GM18511 (cell line): ENCODE measurements around the gene PGLYRP4.
"Not testable (repeated sequence)": the region's sequence is repeated elsewhere in the genome, so short reads cannot be mapped to it uniquely, and the experiment has no call there.

Experiments used
- ATAC-seq: cut with Tn5 transposase; IDR thresholded peaks from one replicate; pipeline ENCODE4 v1.9.1; 2021; ENCODE audit warnings: mild to moderate bottlenecking, moderate library complexity; ENCODE audit not compliant: unreplicated experiment

The PGLYRP4 gene

DNA sequence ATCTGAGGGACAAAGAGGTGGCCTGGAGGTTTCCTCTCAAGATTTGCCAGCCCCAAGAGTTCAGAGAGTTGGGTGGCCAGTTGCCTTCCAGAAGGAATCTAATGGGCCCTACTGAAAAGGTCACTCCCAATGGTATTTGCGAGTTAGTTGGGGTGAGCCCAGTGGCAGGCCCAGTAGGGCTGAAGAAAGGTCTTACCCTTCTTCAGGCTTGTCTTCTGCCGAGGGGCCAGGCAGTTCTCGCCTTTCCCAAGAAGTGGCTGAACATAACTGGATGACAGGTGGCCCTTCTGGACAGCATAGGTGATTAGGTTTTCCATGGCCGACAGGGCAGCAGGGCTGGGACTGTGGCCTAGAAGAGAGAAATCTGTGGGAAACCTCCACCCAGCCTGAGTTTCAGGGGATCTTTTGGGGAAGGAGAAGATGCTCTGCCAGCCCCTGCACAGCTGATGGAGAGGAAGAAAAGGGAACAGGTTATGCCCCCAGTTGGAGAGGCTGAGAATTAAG is 7.2 kb downstream of the PGLYRP4 start:
- ATAC-seq: no peak

DNA sequence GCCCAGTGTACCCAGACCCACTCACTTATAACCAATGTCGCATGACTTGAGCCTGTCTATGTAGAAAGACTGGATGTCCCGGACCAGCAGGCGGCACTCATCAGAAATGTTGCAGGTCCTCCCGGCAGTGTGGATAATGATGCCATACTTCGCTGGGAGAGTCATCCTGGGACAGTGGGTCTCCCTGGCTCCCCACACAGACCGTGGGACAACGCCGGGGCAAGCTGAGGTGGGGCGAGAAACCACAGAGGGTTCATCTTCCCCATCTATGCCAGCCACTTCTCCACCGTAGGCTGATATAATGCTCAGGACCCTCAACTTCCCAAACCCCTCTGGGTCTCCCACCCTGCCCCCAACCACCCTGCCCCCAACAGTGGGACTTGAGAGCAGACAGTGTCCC is 8.3 kb downstream of the PGLYRP4 start:
- ATAC-seq: no peak

DNA sequence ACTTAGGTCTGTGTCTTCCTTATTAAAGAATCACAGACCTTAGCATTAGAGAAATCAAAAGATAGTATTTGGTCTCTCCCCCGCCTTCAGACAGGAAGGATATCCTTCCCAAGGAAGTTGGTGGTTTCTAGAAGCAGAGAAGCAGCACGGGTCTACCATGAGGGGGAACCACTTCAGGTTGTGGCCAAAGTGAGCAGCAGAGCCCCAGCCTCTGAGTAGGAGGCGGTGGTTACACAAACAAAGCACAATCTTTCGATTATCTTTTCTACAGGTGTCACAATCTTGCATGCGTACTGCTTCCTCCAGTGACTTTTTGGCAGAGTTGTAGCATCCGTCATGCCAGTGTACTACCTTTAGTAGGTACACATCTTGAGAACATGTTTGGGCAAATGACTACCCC is 8.8 kb downstream of the PGLYRP4 start:
- ATAC-seq: no peak

DNA sequence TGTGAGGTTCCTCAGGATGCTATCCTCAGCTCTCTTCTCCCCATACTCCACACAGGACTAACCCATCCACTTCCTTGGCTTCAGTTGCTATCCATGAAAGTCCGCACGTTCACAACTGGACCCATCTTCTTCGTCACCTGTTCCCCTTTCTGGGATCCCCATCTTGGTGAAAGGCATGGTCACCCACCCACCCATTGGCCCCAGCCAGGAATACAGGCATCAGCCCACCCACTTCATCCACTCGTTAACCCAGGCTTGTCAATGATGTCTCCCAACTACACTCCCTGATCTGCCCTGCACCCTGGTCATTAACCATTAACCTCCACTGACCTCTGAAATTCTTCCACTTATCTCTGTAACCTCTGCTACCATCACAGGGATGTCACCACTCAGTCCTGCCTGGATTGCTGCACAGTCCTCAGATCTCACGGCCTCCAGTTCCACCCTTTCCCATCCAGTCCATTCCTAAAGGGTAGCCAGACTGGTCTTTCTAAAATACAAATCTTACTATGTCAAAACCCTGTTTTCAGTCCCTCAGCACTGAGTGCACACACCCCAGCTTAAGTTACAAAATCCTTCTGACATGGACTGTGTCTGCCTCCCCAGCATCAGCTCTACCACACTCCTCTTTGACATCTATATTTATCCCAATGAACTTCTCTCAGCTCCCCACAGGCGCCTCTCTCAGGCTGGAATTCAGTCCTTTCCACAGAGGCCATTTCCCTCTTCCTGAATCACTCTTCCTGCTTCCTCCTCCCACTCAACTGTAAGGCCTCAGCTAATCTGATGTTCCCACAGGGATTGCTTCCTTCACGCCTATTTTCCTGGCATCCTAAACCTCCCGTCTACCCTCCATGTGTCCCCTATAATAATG is 10.4 kb downstream of the PGLYRP4 start:
- no peak for ATAC-seq

DNA sequence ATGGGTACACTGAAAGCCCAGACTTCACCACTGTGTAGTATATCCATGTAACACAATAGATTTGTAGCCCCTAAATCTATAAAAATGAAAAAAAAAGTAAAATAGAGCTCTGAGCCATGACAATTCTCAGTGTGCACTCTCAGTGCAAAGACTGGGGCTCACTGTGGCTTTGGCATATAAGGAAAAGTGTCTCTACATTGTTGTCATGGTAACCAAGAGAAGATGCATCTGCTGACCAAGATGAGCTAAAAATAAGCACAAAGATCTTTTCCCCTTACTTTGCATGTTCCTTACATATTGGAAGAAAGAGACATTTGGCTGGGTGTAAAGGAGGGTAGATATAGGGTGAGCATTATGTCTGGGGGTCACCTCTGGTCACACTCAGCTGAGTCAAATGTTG is 12.0 kb downstream of the PGLYRP4 start:
- ATAC-seq: no peak

DNA sequence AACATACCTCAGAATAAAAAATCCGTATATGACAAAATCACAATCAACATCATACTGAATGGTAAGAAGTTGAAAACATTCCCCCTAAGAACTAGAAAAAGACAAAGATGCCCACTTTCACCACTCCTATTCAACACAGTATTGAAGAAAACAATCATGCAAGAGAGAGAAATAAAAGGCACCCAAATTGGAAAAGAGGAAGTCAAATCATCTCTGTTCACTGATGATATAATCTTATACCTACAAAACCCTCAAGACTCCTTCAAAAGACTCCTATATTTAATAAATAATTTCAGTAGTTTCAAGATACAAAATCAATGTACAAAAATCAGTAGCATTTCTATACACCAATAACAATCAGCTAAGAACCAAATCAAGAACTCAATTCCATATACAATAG is 14.7 kb downstream of the PGLYRP4 start:
- no peak for ATAC-seq

DNA sequence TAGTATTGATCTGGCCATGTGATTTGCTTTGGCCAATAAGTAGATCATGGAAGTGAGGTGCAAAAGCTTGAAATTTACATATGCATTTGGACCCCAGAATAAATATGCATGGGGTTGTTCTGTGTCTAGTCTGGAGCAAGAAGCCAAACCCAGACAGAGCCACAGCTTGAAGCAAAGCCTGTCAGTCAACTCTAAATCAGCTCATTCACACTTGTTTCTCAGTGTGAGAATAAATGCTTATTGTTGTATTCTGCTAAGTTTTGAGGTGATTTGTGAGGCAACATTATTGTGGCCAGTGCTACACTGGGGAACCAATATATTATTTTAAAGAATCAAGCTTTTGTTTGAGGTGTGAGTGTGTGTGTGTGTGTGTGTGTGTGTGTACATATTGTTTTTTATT is 23.7 kb downstream of the PGLYRP4 start:
- no peak for ATAC-seq

DNA sequence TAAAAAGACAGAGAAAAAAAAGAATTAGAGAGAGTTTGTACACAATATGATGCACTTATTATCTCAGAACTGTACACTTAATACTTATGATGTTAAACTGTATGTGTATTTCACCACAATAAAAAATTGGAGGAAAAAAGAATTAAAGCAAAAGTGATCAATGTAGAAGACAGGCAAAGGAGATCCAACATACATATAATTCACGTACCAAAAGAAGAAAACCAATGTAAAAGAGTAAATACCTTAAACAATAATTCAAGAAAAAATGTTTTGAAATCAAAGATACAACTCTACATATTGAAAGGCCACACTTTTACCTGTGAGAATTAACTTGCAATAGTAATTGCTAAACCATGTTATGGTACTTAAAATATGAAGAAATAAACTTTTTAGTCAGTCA is 26.1 kb downstream of the PGLYRP4 start:
- no peak for ATAC-seq

DNA sequence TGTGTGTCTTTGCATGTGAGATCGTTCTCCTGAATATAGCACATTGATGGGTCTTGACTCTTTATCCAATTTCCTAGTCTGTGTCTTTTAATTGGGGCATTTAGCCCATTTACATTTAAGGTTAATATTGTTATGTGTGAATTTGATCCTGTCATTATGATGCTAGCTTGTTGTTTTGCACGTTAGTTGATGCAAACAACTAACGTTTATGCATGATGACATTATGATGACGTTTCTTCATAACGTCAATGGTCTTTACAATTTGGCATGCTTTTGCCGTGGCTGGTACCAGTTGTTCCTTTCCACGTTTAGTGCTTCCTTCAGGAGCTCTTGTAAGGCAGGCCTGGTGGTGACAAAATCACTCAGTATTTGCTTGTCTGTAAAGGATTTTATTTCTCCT is 30.5 kb downstream of the PGLYRP4 start:
- not testable (repeated sequence) for ATAC-seq

DNA sequence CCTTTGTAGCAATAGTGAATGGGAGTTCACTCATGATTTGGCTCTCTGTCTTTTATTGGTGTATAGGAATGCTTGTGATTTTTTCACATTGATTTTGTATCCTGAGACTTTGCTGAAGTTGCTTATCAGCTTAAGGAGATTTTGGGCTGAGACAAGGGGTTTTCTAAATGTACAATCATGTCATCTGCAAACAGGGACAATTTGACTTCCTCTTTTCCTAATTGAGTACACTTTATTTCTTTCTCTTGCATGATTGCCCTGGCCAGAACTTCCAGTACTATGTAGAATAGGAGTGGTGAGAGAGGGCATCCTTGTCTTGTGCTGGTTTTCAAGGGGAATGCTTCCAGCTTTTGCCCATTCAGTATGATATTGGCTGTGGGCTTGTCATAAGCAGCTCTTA is 32.6 kb downstream of the PGLYRP4 start:
- not testable (repeated sequence) for ATAC-seq

DNA sequence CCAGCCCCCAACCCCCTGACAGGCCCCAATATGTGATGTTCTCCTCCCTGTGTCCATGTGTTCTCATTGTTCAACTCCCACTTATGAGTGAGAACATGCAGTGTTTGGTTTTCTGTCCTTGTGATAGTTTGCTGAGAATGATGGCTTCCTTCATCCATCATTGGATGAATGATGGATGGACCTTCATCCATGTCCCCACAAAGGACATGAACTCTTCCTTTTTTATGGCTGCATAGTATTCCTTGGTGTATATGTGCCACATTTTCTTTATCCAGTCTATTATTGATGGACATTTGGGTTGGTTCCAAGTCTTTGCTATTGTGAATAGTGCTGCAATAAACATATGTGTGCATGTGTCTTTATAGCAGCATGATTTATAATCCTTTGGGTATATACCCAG is 34.3 kb downstream of the PGLYRP4 start:
- ATAC-seq: not testable (repeated sequence)

DNA sequence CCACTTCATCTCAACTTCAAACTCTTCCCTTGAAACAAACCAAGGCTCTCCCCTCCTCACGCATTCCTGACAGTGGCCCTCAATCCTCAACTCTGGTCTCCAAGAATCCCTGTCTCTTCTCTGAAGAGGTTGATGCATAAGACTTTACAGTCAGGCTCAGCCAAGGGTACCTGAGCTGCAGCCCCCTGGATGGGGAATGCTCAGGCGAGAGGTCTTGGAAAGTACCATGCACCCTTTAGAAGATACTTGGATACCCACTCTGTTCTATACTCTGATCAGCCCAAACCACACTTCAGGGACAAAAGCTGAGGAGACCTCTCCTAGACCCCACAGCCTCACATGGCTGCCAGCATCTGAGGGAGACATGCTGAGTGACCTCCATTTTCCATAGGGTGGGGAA is 35.4 kb downstream of the PGLYRP4 start:
- ATAC-seq: no peak

DNA sequence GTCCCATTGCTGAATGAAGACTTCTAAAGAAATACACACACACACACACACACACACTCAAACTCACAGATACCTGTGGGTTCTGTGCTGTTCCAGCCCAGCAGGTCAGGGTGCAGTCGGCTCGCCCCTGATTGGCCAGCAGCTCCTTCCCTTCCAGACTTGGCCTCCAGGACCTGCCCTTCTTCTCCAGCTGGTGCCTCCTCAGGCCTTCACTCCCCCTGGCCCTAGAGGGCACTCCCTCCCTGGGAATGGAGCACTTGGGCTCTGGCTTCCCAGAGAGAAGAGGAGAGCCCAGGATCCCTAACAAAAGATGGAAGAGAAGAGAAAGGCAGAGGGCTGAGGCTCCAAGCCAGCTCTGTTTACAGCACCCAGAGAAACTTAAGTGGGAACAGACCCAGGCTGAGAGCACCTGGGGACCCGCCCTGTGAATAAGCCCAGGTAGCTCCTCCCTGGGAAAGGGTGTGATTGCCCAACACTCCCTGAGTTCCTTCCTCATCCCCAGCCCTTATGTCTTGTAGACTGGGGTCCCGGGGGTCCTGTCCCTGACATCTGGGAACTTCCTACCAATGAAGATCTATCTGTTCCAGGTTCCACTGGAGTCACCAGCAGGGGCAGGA is 36.0 kb downstream of the PGLYRP4 start, which contains the start of gene PGLYRP3:
Gene PGLYRP3 (minus strand): TSS at position 383 of the 617 bp plus-strand sequence. CDS start 2,287 bp downstream, outside the sequence.
- ATAC-seq: no peak

DNA sequence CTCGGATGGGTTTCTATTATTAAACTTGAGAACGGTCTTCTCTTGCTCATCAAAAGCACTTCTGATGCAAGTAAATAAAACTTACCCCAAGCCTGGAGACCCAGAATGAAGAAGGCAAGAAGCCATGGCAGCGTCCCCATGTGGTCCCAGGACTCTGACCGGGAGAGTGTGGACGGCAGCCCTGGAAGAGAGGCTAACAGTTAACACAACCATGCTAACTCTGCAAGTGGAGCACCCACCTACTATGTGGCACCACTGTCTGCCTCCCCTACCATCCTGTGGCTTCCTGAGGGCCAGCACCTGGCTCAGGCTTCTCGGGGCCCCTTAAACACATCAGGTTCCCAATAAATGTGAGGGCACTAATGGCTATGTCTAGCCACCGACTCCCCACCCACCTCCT is 38.1 kb downstream of the PGLYRP4 start:
- ATAC-seq: no peak

DNA sequence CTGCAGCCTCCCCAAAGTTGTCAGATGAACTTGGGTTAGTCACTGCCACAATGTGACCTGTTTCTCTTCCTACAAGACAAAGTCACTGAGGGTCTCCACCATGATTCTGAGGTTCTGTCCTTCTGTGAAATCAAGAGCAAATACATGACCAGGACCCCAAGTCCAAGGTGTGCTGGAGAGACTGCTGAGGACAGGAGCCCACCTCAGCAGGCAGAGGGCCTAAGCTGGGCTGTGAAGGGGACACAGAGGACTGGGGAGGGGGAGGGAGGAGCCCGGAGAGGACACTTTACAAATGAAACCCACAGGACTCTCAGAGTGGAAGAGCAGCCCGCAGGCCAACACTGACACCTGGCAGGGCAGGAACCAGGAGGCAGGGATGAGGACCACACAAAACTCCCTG is 39.2 kb downstream of the PGLYRP4 start:
- ATAC-seq: no peak

DNA sequence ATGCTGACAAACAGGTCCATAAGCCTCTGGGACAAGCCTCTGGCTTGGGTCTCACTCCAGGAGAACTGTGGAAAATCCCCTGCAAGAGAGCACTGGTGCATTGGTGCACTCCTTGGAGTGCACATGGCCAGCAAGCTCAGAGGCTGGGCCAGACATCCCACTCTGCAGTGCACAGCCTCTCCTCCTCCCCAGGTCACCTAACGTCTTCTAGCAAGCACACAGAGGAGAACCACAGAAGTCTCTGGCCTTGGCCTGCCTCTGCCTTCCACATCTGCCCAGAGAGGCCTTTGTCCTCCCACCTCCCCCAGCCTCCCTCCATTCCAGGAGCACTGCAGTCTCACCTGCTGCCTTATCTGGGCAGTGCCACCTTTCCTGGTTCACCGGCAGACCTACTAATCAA is 40.1 kb downstream of the PGLYRP4 start:
- no peak for ATAC-seq

DNA sequence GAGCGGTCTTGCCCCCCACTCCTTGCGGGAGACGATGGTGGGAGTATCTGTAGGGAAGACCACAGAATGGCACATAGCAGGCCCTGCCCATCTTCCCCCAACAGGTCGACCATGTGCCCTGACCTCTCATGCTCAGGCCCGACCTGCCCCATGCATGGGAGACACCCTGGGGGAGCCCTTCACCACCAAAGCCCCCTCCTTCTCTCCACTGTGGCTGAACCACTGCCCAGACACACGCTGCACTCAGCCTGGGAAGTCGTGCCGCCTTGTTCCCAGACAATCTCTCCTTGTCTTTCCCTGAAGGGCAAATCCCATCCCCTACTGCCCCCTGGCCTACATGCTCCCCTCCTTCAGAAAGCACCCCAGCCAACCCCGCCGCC is 41.4 kb downstream of the PGLYRP4 start:
- ATAC-seq: no peak

DNA sequence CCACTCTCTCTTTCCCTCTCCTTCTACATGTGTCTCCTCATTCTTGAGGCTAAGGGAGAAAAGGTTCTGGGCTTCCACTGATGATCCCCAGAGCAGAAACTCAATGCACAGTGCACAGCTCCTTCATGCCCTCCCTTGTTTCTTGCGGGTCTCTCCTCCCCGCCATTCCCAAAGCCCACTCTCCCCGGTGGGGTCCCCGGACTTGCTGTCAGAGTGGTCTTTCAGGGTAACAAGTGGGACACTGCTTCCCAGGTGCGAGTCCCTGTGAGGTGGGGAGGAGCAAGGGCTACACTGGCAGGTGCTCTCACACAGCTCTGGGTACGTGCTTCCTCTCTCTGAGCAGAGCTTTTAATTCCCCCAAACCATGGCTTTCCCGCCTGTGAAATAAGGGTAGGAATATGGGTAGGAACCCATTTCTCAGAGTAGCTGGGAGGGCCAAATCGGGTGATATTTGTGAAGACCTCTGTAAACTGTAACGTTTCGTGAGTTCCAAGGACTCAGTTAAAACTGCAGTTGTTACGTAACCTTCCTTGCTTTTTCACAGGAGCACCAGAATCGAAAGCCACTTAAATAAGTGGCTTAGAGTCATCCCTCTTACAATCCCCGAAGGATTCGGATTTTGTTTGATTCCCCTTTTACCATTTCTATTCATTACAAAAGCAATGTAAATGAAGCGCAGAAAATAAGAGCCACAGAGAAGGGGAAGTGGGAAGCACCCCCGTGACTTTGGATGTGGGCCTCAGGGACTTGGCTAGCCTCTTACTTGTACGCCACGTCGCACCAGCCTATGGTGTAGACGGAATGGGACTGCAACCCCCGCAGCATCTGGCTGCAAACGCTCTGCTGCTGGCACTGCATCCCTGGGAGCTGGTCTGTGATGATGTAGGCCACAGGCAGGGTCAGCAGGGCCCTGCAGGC is 42.1 kb downstream of the PGLYRP4 start:
- ATAC-seq: no peak

DNA sequence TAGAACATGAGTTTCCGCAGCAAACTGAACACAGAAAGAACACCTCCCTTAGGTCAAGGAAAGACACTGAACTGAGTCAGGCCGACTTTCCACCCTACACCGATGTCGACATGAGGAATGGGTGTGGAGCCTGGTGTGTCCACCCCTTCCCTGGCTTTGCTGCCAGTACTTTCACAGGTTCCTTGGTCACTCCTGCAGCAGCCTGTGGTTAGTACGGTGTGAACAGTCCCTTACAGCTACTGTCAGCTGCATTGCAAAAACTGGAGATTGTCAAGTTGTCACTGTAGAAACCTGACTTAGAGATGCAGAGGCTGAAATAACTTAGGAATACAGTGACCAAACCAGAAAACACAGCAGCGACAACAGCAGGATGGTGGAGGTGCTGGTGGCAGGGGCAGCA is 43.0 kb downstream of the PGLYRP4 start:
- ATAC-seq: no peak

DNA sequence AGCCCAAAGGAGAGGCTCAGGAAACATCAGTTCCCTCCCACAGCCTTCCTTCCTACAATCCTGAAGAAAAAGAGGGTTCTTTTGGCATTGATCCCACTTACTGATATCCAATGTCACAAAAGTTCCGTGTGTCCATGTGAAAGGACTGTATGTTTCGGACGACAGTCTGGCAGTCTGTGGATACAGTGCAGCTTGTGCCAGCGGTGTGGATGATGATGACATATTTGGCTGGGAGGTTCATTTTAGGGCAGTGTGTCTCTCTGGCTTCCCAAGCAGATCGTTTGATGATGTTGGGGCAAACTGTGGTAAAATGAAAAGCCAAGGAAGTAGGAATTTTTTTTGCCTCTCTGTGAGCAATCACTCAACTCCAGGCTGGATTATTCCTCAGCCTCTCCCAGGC is 46.3 kb downstream of the PGLYRP4 start:
- no peak for ATAC-seq

DNA sequence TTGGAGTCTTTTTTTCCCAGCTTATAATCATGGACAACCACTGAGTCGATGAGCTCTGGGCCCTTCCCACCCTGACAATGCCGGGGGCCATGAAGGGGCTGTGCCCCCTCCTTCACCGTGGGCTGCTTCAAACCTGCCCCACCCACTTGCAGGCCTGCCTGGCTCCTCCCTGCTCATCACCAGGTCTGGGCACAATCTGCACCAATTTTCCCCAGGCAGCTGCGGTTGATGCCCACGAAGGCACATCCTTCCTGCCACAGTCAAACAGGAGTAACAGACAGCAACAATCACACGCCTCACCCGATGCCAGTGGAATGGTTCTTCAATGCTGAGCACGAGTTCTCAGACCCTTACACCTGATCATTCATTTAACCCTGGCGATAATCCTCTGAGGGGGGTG is 54.8 kb downstream of the PGLYRP4 start:
- no peak for ATAC-seq
